PC-3 (cell line): Measurements from ENCODE around the gene COL27A1. TPM values are rescaled to one million over a fixed set of nuclear protein-coding genes. Genes with fewer than 3 reads are reported as not detected.
"Not testable (repeated sequence)": the region's sequence is repeated elsewhere in the genome, so short reads cannot be mapped to it uniquely, and the experiment has no call there.

Experiments
- ATAC-seq: fragments of 200-7000 bp; cut with Tn5 transposase; 2 replicates; pipeline ENCODE4 v1.9.1; 2020; ENCODE audit warnings: mild to moderate bottlenecking, moderate library complexity
- BruUV-seq: library from RNA; stranded (reverse); fragments of 400-500 nt; replicated peaks from 2 replicates; lab custom pipeline; 2021; lab: Mats Ljungman, UMichigan
- CTCF ChIA-PET: fragments of 300-600 bp; sonication (Branson Sonifier 250); formaldehyde crosslinking; loops from one replicate; lab custom pipeline; 2022; ENCODE audit warnings: antibody characterized with exemption; lab: Charles Lee
- POLR2A ChIA-PET: fragments of 300-600 bp; sonication (Branson Sonifier 250); formaldehyde crosslinking; loops from one replicate; lab custom pipeline; 2022; ENCODE audit warnings: antibody characterized with exemption; ENCODE audit not compliant: unreplicated experiment; lab: Charles Lee
- DNase-seq: peaks from one replicate; pipeline ENCODE4 v3.0.0-alpha.2; 2015
- H2AFZ ChIP-seq: fragments of 300-600 bp; sonication (generic); 2 replicates; pipeline ENCODE4 v1.6.0; 2016; ENCODE audit warnings: antibody characterized with exemption, low read length
- H3F3A ChIP-seq: fragments of 300-600 bp; sonication (generic); one replicate; pipeline ENCODE4 v1.6.0; 2017; ENCODE audit warnings: antibody characterized with exemption, low read length, control low read depth, mild to moderate bottlenecking; ENCODE audit not compliant: unreplicated experiment
- H3K27ac ChIP-seq: fragments of 300-600 bp; sonication (generic); 2 replicates; pipeline ENCODE4 v1.5.1; 2016; ENCODE audit warnings: mild to moderate bottlenecking, low read length
- H3K27me3 ChIP-seq: fragments of 300-600 bp; sonication (generic); 2 replicates; pipeline ENCODE4 v1.6.1; 2016; ENCODE audit warnings: low read length, mixed read lengths
- H3K36me3 ChIP-seq: fragments of 300-600 bp; sonication (generic); 2 replicates; pipeline ENCODE4 v1.6.1; 2016; ENCODE audit warnings: low read depth, mixed run types, low read length, mixed read lengths
- H3K4me1 ChIP-seq: fragments of 300-600 bp; sonication (generic); 2 replicates; pipeline ENCODE4 v1.5.1; 2016; ENCODE audit warnings: low read length; ENCODE audit not compliant: insufficient read depth
- H3K4me2 ChIP-seq: fragments of 300-600 bp; sonication (generic); 2 replicates; pipeline ENCODE4 v1.6.0; 2016; ENCODE audit warnings: low read length
- H3K4me3 ChIP-seq: fragments of 300-600 bp; sonication (generic); 2 replicates; pipeline ENCODE4 v1.5.1; 2016; ENCODE audit warnings: mild to moderate bottlenecking, low read length, mixed read lengths
- H3K79me2 ChIP-seq: fragments of 300-600 bp; sonication (generic); 2 replicates; pipeline ENCODE4 v1.6.1; 2017; ENCODE audit warnings: low read length, mixed read lengths
- H3K9ac ChIP-seq: fragments of 300-600 bp; sonication (generic); 2 replicates; pipeline ENCODE4 v1.6.0; 2016; ENCODE audit warnings: mild to moderate bottlenecking, low read length
- H3K9me2 ChIP-seq: fragments of 300-600 bp; sonication (generic); replicated peaks from 2 replicates; pipeline ENCODE4 v1.6.1; 2016; ENCODE audit warnings: mixed run types, low read length, mixed read lengths
- H3K9me3 ChIP-seq: fragments of 300-600 bp; sonication (generic); 2 replicates; pipeline ENCODE4 v1.6.1; 2016; ENCODE audit warnings: low read length, mixed read lengths
- H4K20me1 ChIP-seq: fragments of 300-600 bp; sonication (generic); 2 replicates; pipeline ENCODE4 v1.6.1; 2016; ENCODE audit warnings: low read length, mixed read lengths
- EZH2 ChIP-seq: fragments of 300-600 bp; sonication (generic); IDR thresholded peaks from one replicate; pipeline ENCODE4 v1.6.1; 2017; ENCODE audit warnings: antibody characterized with exemption, mild to moderate bottlenecking, low read length; ENCODE audit not compliant: unreplicated experiment
- EZH2phosphoT487 ChIP-seq: fragments of 300-600 bp; sonication (generic); IDR thresholded peaks from 2 replicates; pipeline ENCODE4 v1.6.1; 2018; ENCODE audit warnings: mild to moderate bottlenecking, antibody characterized with exemption, low read length, borderline replicate concordance
- intact Hi-C: fragments of 100-400 bp; cut with micrococcal nuclease; formaldehyde crosslinking; loops from 2 replicates; pipeline ENCODE4 v1.9.0; 2023
- total RNA-seq: library from RNA; depleted of rRNA; stranded (reverse); fragments of >200 nt; gene quantifications from 2 replicates; pipeline ENCODE4 v1.2.3, GENCODE V29; 2014
- TF ChIP-seq, protein P1 (sequence below): fragments of 300-600 bp; sonication (generic); conservative IDR thresholded peaks from 2 replicates; pipeline ENCODE4 v1.5.1; 2017; ENCODE audit warnings: antibody characterized with exemption, low read depth, mild to moderate bottlenecking, low read length

The COL27A1 gene
- total RNA-seq, 1 experiment from 2014 or later = 4.3 TPM

DNA sequence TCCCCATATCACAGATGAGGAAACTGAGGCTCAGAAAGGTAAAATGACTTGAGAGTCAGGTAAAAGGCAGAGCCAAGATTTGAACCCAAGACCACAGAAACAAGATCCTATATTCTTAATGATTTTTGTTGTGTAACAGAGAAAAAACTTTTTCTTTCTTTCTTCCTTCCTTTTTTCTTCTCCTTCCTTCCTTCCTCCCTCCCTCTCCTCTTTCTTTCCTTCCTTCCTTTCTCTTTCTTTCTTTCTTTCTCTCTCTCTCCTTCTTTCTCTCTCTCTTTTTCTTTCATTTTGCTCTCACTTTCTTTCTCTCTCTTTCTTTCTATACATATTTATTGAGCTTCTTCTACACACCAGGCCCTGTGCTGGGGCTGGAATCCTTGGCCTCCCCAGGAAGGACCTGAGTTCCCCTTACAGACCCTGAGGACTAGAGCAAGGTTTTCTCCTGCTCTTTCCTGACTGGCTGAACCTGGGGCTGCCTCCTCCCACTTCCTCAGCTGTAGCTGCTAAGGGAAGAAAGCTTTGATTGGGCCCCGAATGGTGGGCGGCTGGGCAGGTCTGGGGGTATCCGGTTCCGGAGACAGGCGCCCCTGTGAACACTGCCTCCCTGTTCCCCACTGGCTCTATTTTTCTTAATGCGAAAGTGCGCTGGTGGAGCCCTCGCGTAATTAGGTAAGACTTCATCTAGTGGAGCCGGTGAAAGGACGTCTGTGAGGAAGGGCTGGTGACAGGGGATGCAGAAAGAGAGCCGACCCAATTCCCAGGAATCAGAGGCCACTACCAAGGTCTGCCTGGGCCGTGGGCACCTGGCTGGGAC, 28.9 kb upstream of the COL27A1 start:
- no peak overlapping the region for H3K9ac ChIP-seq
- POLR2A ChIA-PET = no interaction called here
- no peaks in the 10 kb centered on the region for H3K36me3 ChIP-seq
- H3K27ac ChIP-seq = no peak overlapping the region
- no peak for ATAC-seq
- H3K79me2 ChIP-seq = no peaks in the 10 kb centered on the region
- no peak for DNase-seq
- no peaks in the 10 kb centered on the region for H3K9me3 ChIP-seq
- no peaks in the 10 kb centered on the region for H3F3A ChIP-seq
- CTCF ChIA-PET = no interaction called here
- no TSS peak for BruUV-seq
- no peak overlapping the region for H2AFZ ChIP-seq
- no peak overlapping the region for H3K4me3 ChIP-seq
- no peak overlapping the region for H3K4me2 ChIP-seq
- TF ChIP-seq, protein P1, sequence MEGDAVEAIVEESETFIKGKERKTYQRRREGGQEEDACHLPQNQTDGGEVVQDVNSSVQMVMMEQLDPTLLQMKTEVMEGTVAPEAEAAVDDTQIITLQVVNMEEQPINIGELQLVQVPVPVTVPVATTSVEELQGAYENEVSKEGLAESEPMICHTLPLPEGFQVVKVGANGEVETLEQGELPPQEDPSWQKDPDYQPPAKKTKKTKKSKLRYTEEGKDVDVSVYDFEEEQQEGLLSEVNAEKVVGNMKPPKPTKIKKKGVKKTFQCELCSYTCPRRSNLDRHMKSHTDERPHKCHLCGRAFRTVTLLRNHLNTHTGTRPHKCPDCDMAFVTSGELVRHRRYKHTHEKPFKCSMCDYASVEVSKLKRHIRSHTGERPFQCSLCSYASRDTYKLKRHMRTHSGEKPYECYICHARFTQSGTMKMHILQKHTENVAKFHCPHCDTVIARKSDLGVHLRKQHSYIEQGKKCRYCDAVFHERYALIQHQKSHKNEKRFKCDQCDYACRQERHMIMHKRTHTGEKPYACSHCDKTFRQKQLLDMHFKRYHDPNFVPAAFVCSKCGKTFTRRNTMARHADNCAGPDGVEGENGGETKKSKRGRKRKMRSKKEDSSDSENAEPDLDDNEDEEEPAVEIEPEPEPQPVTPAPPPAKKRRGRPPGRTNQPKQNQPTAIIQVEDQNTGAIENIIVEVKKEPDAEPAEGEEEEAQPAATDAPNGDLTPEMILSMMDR = no peak
- TF ChIP-seq EZH2 (no peak), EZH2phosphoT487 (no peak)
- H3K27me3 ChIP-seq = 0 out of 2 replicates have a peak, but pooled peaks cover 4% of the 10 kb centered on the region
- no peaks in the 10 kb centered on the region for H3K9me2 ChIP-seq
- no peaks in the 10 kb centered on the region for H3K4me1 ChIP-seq
- H4K20me1 ChIP-seq = no peaks in the 10 kb centered on the region
- intact Hi-C loops = no loop called here

DNA sequence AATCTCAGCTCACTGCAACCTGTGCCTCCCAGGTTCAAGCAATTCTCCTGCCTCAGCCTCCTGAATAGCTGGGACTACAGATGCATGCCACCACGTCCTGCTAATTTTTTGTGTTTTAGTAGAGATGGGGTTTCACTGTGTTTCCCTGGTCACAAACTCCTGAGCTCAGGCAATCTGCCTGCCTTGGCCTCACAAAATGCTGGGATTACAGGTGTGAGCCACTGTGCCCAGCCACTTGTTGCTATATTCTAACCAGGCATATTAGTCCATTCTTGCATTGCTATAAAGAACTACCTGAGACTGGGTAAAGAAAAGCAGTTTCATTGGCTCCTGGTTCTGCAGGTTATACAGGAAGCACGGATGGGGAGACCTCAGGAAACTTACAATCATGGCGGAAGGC, 26.6 kb upstream of the COL27A1 start:
- CTCF ChIA-PET, H3K79me2 ChIP-seq, H4K20me1 ChIP-seq, H3K9me3 ChIP-seq, H3K4me1 ChIP-seq, H2AFZ ChIP-seq, H3K4me2 ChIP-seq, intact Hi-C loops, H3F3A ChIP-seq, H3K36me3 ChIP-seq, DNase-seq, POLR2A ChIA-PET, H3K27ac ChIP-seq, ATAC-seq, H3K9me2 ChIP-seq, BruUV-seq, H3K4me3 ChIP-seq, H3K9ac ChIP-seq, H3K27me3 ChIP-seq: not testable (repeated sequence)

DNA sequence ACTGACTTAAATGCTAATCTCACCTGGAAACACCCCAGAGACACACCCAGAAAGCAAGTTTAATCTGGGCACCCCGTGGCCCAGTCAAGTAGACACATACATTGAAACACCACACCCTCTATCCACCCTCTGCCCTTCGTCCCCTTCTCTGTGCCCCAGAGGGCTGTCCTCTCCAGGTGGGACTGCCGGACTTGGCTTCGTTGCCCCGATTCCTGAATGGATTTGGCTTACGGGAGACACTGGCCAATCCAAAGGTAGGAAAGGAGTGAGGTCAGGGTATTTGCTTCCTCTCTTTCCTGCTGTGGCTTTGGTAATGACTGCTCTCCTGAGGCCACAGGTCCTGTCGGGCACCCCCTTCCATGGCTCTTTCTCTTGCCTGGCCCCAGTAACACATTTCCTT, 25.2 kb upstream of the COL27A1 start:
- 0 out of 2 replicates have a peak, but pooled peaks cover 4% of the 10 kb centered on the region for H3K27me3 ChIP-seq
- no peak for ATAC-seq

More for the DNA sequence above, 25.2 kb upstream of the COL27A1 start:
- no peak for DNase-seq
- Histone ChIP-seq H3K4me3 (no peak overlapping the region), H3K36me3 (no peaks in the 10 kb centered on the region), H3K9me2 (no peaks in the 10 kb centered on the region), H3K27ac (no peak overlapping the region), H3K9ac (no peak overlapping the region), H2AFZ (no peak overlapping the region), H3F3A (no peaks in the 10 kb centered on the region), H3K4me2 (no peak overlapping the region), H3K79me2 (no peaks in the 10 kb centered on the region), H3K9me3 (no peaks in the 10 kb centered on the region), H4K20me1 (no peaks in the 10 kb centered on the region), H3K4me1 (no peaks in the 10 kb centered on the region)
- intact Hi-C loops = no loop called here
- BruUV-seq = no TSS peak
- CTCF ChIA-PET = no interaction called here
- TF ChIP-seq, protein P1 = no peak
- TF ChIP-seq EZH2 = no peak
- no peak for TF ChIP-seq EZH2phosphoT487
- POLR2A ChIA-PET = no interaction called here
